Muscle of back (tissue), 11 donors: Measurements from ENCODE around the gene CA10. TPM values are rescaled to one million over a fixed set of nuclear protein-coding genes. Genes with fewer than 3 reads are reported as not detected.

Source experiments
- DNase-seq, 3 donors: peaks; one replicate each; pipeline versions ENCODE4 v3.0.0 to v3.0.0-alpha.2; 2013
- polyA plus RNA-seq, 10 donors: library from polyadenylated mRNA; unstranded; fragments of 120-200 nt; gene quantifications; one replicate each; pipeline ENCODE4 v1.2.1, GENCODE V29; 2013; ENCODE audit not compliant: insufficient read length in 10 of 10

CA10 gene
- polyA plus RNA-seq, 10 donors, result 2.0 to 10.0 (median 6.0) TPM

- no peak for DNase-seq
Measured at GRCh38 chr17:51682115-51682514, 476.4 kb downstream of the CA10 start.

- no peak for DNase-seq
Measured at GRCh38 chr17:51677875-51678274, 480.6 kb downstream of the CA10 start.

- no peak for DNase-seq
Measured at GRCh38 chr17:51676691-51677487, 481.6 kb downstream of the CA10 start.

- no peak for DNase-seq
Measured at GRCh38 chr17:51674579-51675255, 483.8 kb downstream of the CA10 start.

- DNase-seq, result no peak
Measured at GRCh38 chr17:51673070-51673469, 485.4 kb downstream of the CA10 start.

GRCh38 chr17:51672065-51672464, 486.4 kb downstream of the CA10 start:
- no peak for DNase-seq

GRCh38 chr17:51670899-51671298, 487.6 kb downstream of the CA10 start:
- no peak for DNase-seq

- DNase-seq, result no peak
Measured at GRCh38 chr17:51668963-51669246, 489.6 kb downstream of the CA10 start.

GRCh38 chr17:51668155-51668962, 490.2 kb downstream of the CA10 start:
- DNase-seq, result no peak

- DNase-seq, result no peak
Measured at GRCh38 chr17:51667706-51668083, 490.8 kb downstream of the CA10 start.

GRCh38 chr17:51666971-51667705, 491.4 kb downstream of the CA10 start:
- no peak for DNase-seq

- DNase-seq, result peak in 1 of 3 donors; percentile 30
Measured at GRCh38 chr17:51662204-51663056, 496.1 kb downstream of the CA10 start.

- no peak for DNase-seq
Measured at GRCh38 chr17:51661403-51661802, 497.1 kb downstream of the CA10 start.

GRCh38 chr17:51660266-51660665, 498.2 kb downstream of the CA10 start:
- DNase-seq, result no peak

- DNase-seq, result no peak
Measured at GRCh38 chr17:51657224-51657623, 501.3 kb downstream of the CA10 start.

GRCh38 chr17:51653878-51654277, 504.6 kb downstream of the CA10 start:
- peak; percentile 33 to 69 (median 48) for DNase-seq

- DNase-seq, result no peak
Measured at GRCh38 chr17:51652529-51652928, 506.0 kb downstream of the CA10 start.

GRCh38 chr17:51651513-51652298, 506.8 kb downstream of the CA10 start:
- DNase-seq, result no peak

- no peak for DNase-seq
Measured at GRCh38 chr17:51650772-51651171, 507.7 kb downstream of the CA10 start.

GRCh38 chr17:51650202-51650601, 508.3 kb downstream of the CA10 start:
- no peak for DNase-seq
